ENCODE data around the gene MARCO. TPM values are rescaled to one million over a fixed set of nuclear protein-coding genes. Genes with fewer than 3 reads are reported as not detected.

The MARCO gene
- total and polyA plus RNA-seq, 2 donors (not counting 3 experiments of a cell fraction or from before 2014, with no cell fraction given): not detected

DNA sequence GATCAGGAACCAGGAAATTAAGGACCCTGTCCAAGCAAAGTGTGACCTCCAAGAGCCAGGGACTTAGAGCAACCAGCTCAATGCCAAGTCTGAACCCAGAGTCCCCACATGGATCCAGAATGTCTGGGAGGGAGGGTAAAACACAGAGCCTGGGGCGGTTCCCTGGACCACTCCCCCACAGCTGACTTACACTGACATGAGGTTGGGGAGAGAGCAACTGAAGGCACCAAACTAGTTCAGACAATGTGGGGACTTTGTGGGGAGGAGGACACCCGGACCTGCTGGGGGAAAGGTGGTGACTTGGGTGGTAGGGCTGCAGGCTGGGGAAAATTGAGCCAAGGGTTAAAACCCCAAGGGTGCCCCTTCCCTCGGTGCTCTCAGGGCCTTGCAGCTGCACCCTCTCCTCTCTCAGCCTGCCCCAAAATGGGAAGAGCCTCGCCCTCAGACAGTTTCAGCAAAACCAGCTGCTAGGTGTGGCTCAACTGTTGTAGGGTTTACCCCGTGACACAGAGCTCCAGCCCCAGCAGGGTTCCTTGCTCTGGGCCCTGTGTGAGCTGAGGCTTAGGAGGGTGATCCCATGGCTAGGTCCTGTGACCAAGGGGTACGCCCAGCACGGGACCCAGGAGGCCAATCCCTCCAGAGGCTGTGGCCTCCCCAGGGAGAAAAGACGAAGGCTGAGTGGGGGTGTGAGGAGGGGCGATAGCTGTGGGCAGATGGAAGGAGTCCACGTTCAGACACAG is 28.6 kb downstream of the MARCO start:
- Histone ChIP-seq H4K20me1 (replicated peaks; ENCODE audit: control insufficient read depth, extremely low read depth, insufficient read depth, low read length) (no peaks in the 10 kb centered on the region), H3K9me3 (replicated peaks; ENCODE audit: control insufficient read depth, insufficient read depth, low read length) (no peaks in the 10 kb centered on the region), H3K9ac (replicated peaks; ENCODE audit: extremely low read depth, insufficient read depth, low read length) (no peak overlapping the region), H3K4me2 (ENCODE audit: insufficient read depth, low read length) (no peak overlapping the region), H3K27me3 (ENCODE audit: control insufficient read depth in 2 of 2, insufficient read depth in 2 of 2, low read length in 2 of 2) (no peaks in the 10 kb centered on the region), H3K79me2 (ENCODE audit: control insufficient read depth, insufficient read depth, low read length) (no peaks in the 10 kb centered on the region), H3K4me1 (ENCODE audit: control insufficient read depth, extremely low read depth, insufficient read depth, low read length) (no peaks in the 10 kb centered on the region), H3K4me3 (replicated peaks in 1 of 3; ENCODE audit: insufficient read depth in 1 of 3, low read depth in 1 of 3, low read length in 3 of 3) (no peak overlapping the region), H3K9me1 (replicated peaks; ENCODE audit: control insufficient read depth, extremely low read depth, insufficient read depth, low read length) (no peaks in the 10 kb centered on the region), H2AFZ (ENCODE audit: low read depth, low read length) (no peak overlapping the region), H3K36me3 (ENCODE audit: control insufficient read depth in 2 of 2, extremely low read depth in 1 of 2, insufficient read depth in 2 of 2, low read length in 2 of 2) (no peaks in the 10 kb centered on the region), H3K27ac (ENCODE audit: insufficient read depth, low read depth, low read length) (no peak overlapping the region)
- intact Hi-C loops (cut with micrococcal nuclease): no loop called here
- CTCF ChIA-PET: no interaction called here
- POLR2A ChIA-PET: no interaction called here
- TF ChIP-seq EZH2 (IDR thresholded peaks at IDR 0.05; ENCODE audit: borderline replicate concordance, low read depth, low read length, severe bottlenecking) (no peak), JUN (IDR thresholded peaks at IDR 0.05; ENCODE audit: borderline replicate concordance, insufficient read depth, insufficient read length, low read depth) (no peak), FOS (IDR thresholded peaks at IDR 0.05; ENCODE audit: borderline replicate concordance, insufficient read depth, low read length) (no peak), POLR2AphosphoS5 (IDR thresholded peaks at IDR 0.05; ENCODE audit: insufficient read depth, low read depth, low read length) (no peak), GATA2 (IDR thresholded peaks at IDR 0.05; ENCODE audit: insufficient read depth, insufficient read length, low read depth, low read length) (no peak), POLR2A (IDR thresholded peaks at IDR 0.05; ENCODE audit: low read depth, low read length) (no peak)
- TF ChIP-seq, protein P1, sequence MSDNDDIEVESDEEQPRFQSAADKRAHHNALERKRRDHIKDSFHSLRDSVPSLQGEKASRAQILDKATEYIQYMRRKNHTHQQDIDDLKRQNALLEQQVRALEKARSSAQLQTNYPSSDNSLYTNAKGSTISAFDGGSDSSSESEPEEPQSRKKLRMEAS (IDR thresholded peaks at IDR 0.05; ENCODE audit: insufficient read depth, insufficient read length): no peak
- no peak for FAIRE-seq
- dilution Hi-C loops (cut with MboI; ENCODE audit: extremely low pct_ligation_motif_present, low sequenced_read_pairs): no loop called here
- DNase-seq (ENCODE audit: low read depth, low spot score): no peak
- BruUV-seq (replicated peaks): no TSS peak
